GM10266 (cell line): ENCODE data around the gene HDAC10.

Experiments
- DNase-seq: peaks from one replicate; pipeline ENCODE4 v3.0.0; 2012; ENCODE audit errors: extremely low spot score
- CTCF ChIP-seq: IDR thresholded peaks from 2 replicates; pipeline ENCODE4 v1.5.1; 2012; ENCODE audit warnings: mild to moderate bottlenecking, low read depth; ENCODE audit not compliant: control insufficient read depth, insufficient read depth; ENCODE audit errors: missing control alignments

Gene HDAC10

GRCh38 chr22:50251477-50252081 lies 514 bp upstream of the HDAC10 start:
- no peak for DNase-seq
- TF ChIP-seq CTCF = no peak

GRCh38 chr22:50250249-50250554 lies 863 bp downstream of the HDAC10 start:
- DNase-seq = no peak
- no peak for TF ChIP-seq CTCF

GRCh38 chr22:50249341-50250248 lies 1.5 kb downstream of the HDAC10 start:
- no peak for TF ChIP-seq CTCF

GRCh38 chr22:50248196-50249081 lies 2.6 kb downstream of the HDAC10 start:
- DNase-seq = no peak
- TF ChIP-seq CTCF = no peak

More at GRCh38 chr22:50249341-50250248, 1.5 kb downstream of the HDAC10 start:
- DNase-seq = no peak

- TF ChIP-seq CTCF = no peak
- no peak for DNase-seq
These were observed 3.3 kb downstream of the HDAC10 start for GRCh38 chr22:50247748-50248147.

- DNase-seq = no peak
- no peak for TF ChIP-seq CTCF
These were observed 4.6 kb downstream of the HDAC10 start for GRCh38 chr22:50246242-50247175.
